Psoas muscle (tissue), 8 donors: ENCODE results near the gene ULK4. TPM values are rescaled to one million over a fixed set of nuclear protein-coding genes. Genes with fewer than 3 reads are reported as not detected.

Experiments
- ATAC-seq, 4 donors: fragments of 200-7000 bp; cut with Tn5 transposase; one replicate each; pipeline ENCODE4 v1.9.1; 2020; ENCODE audit warnings: moderate library complexity in 3 of 4, mild to moderate bottlenecking in 2 of 4
- DNase-seq, 2 donors: peaks; one replicate each; pipeline ENCODE4 v3.0.0-alpha.2; 2020
- H3K27ac ChIP-seq: fragments of 200-600 bp; one replicate; pipeline ENCODE4 v1.8.0; 2022
- H3K27me3 ChIP-seq, 3 donors: fragments of 200-600 bp in 1 of 3; one replicate each; pipeline versions ENCODE4 v1.6.1 to v1.8.0; 2013 to 2022; ENCODE audit warnings: low read length in 2 of 3, mild to moderate bottlenecking in 2 of 3, moderate library complexity in 1 of 3; ENCODE audit not compliant: insufficient read depth in 3 of 3
- H3K36me3 ChIP-seq, 2 donors: fragments of 200-600 bp in 1 of 2; one replicate each; pipeline versions ENCODE4 v1.6.1 to v1.8.0; 2013 to 2022; ENCODE audit warnings: low read depth in 1 of 2, mild to moderate bottlenecking in 1 of 2, moderate library complexity in 1 of 2; ENCODE audit not compliant: insufficient read depth in 1 of 2
- H3K4me1 ChIP-seq: fragments of 200-600 bp; one replicate; pipeline ENCODE4 v1.8.0; 2022
- H3K4me3 ChIP-seq: fragments of 200-600 bp; one replicate; pipeline ENCODE4 v1.8.0; 2022; ENCODE audit warnings: mild to moderate bottlenecking
- H3K9me3 ChIP-seq: fragments of 200-600 bp; one replicate; pipeline ENCODE4 v1.8.0; 2022
- WGBS, 3 donors: extraction: QIAGEN DNeasy Blood & Tissue Kit; methylation state at CpG; one replicate each; pipeline versions ENCODE4 v1.1.6 to v1.1.7; 2013; 5-methylcytosine and 5-hydroxymethylcytosine counted together
- intact Hi-C, 2 donors: fragments of 100-400 bp; cut with DNase I; formaldehyde crosslinking; loops; one replicate each; pipeline versions ENCODE4 v1.11.0 to v1.14.2; 2022
- polyA plus RNA-seq, 3 donors: library from polyadenylated mRNA; stranded (reverse); fragments of 200-250 nt; gene quantifications; one replicate each; pipeline ENCODE4 v1.2.3, GENCODE V29; 2013
- total RNA-seq, 4 donors: library from RNA; stranded (reverse); fragmentation: NEBNext Ultra II Directional in 2 of 4; extraction: Animal tissue kit (Norgen Biotek cat#: 25700) in 2 of 4; gene quantifications; one replicate each; pipeline versions ENCODE4 v1.2.1 to v1.2.4, GENCODE V29; 2021 to 2023
- TF ChIP-seq, protein P1 (sequence below): fragments of 200-600 bp; IDR thresholded peaks from one replicate; pipeline ENCODE4 v1.8.0; 2022; ENCODE audit warnings: antibody characterized with exemption
- donor health status: healthy with polysubstance abuse.
- donor health status: DM: no; HTN: no; CAD: no; lungs with moderate emphysema.
- donor health status: Bipolar disorder and iron deficiency.
- donor health status: healthy.
- donor health status: DM: yes; HTN: yes; CAD: no.
- donor health status: DM: no; HTN: no; CAD: no.
- donor health status: DM: no; HTN: no; CAD: no.
- donor health status: DM: yes; HTN: yes; CAD: no.

The ULK4 gene
- total and polyA plus RNA-seq, 7 donors: 0.61 to 3.2 (median 1.0) TPM

DNA sequence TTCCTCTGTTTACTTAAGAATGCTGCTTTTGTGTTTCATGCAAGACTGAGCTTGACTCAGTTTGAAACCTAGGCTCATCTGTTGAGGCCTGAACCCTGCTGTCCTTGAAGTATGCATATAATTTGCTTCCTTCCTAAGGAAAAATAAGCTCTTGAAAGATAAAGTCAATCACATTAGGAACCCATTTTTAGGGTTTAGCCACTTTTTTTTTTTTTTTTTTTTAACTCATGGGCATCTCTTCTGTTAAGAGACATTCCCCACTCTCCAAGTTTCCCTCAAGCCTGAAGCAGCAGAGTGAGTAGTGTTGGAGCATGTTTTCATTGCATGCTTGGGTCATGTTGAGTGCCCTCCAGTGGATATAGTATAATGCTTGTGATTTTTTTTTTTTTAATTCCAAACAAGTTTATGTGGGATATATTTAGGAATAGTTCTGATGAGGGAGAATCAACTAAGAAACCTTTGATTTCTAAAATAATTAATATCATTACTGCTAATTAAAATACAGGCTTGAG lies 759.0 kb downstream of the ULK4 start:
- Histone ChIP-seq H3K27ac (no peak overlapping the region), H3K27me3 (no peaks in the 10 kb centered on the region), H3K9me3 (no peaks in the 10 kb centered on the region), H3K36me3 (no peaks in the 10 kb centered on the region), H3K4me1 (peaks cover 70% of the 10 kb centered on the region), H3K4me3 (peak overlapping the region; percentile 97)
- no peak for DNase-seq
- TF ChIP-seq, protein P1, sequence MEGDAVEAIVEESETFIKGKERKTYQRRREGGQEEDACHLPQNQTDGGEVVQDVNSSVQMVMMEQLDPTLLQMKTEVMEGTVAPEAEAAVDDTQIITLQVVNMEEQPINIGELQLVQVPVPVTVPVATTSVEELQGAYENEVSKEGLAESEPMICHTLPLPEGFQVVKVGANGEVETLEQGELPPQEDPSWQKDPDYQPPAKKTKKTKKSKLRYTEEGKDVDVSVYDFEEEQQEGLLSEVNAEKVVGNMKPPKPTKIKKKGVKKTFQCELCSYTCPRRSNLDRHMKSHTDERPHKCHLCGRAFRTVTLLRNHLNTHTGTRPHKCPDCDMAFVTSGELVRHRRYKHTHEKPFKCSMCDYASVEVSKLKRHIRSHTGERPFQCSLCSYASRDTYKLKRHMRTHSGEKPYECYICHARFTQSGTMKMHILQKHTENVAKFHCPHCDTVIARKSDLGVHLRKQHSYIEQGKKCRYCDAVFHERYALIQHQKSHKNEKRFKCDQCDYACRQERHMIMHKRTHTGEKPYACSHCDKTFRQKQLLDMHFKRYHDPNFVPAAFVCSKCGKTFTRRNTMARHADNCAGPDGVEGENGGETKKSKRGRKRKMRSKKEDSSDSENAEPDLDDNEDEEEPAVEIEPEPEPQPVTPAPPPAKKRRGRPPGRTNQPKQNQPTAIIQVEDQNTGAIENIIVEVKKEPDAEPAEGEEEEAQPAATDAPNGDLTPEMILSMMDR: peak; percentile 34
- ATAC-seq: peak in 1 of 4 donors; percentile 32
- intact Hi-C loops: loop anchor here in 1 of 2 donors (5.0 to 10.0 kb wide), 4 partner anchors 228 to 878 kb away; no protein-coding TSS in a partner anchor

DNA sequence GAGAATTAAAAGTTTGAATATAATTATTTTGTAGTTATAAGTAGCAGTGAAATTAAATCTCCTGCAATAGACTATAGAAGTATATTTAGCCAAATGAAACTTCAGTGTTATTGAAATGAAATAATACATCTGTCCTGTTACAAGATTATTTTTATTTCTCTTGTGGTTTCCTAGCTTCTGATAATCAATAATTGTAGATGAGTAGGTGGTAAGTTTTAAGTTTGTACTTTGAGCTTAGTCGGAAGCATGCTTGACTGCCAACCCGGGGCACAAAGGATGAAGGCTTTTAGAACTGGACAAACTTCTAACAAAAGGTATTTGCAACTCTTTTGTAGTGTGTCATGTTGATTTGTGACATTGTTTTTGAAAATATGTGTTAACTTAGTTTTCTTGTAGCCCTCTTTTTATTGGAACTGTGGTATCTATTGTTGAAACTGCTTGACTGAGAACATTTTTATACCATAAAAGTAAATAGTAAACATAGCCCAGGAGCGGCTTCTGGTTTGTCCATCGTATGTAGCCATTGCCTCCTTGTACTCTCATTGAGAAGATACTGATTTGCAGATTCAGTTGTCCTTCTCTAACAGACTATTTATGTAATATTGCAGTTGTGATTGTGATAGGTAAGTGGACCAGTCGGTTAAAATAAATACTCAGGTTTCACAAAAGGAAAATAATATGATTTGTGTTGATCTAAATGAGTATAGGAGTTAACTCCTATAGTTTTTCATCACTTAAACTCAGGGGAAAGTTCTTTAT lies 759.6 kb downstream of the ULK4 start:
- DNase-seq: no peak
- intact Hi-C loops: loop anchor here in 1 of 2 donors (5.0 to 10.0 kb wide), 4 partner anchors 227 to 877 kb away; no protein-coding TSS in a partner anchor
- ATAC-seq: no peak
- H3K4me1 ChIP-seq: peaks cover 63% of the 10 kb centered on the region
- H3K27ac ChIP-seq: no peak overlapping the region
- 30 to 37% (median 30%) methylated on average over 5 of the region's 5 CpGs for WGBS, 3 donors
- no peaks in the 10 kb centered on the region for H3K36me3 ChIP-seq
- TF ChIP-seq, protein P1: no peak
- H3K4me3 ChIP-seq: peak overlapping the region; percentile 97
- no peaks in the 10 kb centered on the region for H3K27me3 ChIP-seq
- no peaks in the 10 kb centered on the region for H3K9me3 ChIP-seq

DNA sequence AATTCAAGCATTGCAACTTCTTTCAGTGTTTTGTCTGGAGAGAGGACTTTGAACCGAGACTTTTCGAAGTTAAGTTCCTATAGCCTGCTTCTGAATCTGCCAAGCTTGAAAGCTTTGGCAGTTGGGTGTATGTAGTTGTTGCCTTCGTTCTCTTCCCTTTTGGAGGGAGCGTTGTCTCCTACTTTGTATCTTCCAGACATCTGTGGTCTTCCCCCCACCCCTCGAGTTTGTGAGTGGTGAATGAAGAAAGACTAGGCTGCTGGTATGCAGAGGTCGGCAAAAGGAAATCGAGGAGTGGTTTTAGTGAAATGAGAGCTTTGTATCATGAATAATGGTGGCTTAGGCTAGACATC lies 761.3 kb downstream of the ULK4 start:
- Histone ChIP-seq H3K27ac (peak overlapping the region; percentile 98), H3K4me1 (peaks cover 47% of the 10 kb centered on the region), H3K9me3 (no peaks in the 10 kb centered on the region), H3K36me3 (no peaks in the 10 kb centered on the region), H3K4me3 (peak overlapping the region; percentile 97), H3K27me3 (no peaks in the 10 kb centered on the region)
- WGBS, 3 donors: 0 to 3% (median 1%) methylated on average over 7 of the region's 7 CpGs
- intact Hi-C loops: loop anchor here in 1 of 2 donors (5.0 to 10.0 kb wide), 4 partner anchors 226 to 876 kb away; no protein-coding TSS in a partner anchor
- ATAC-seq (no peak), DNase-seq (no peak)
- TF ChIP-seq, protein P1: no peak

DNA sequence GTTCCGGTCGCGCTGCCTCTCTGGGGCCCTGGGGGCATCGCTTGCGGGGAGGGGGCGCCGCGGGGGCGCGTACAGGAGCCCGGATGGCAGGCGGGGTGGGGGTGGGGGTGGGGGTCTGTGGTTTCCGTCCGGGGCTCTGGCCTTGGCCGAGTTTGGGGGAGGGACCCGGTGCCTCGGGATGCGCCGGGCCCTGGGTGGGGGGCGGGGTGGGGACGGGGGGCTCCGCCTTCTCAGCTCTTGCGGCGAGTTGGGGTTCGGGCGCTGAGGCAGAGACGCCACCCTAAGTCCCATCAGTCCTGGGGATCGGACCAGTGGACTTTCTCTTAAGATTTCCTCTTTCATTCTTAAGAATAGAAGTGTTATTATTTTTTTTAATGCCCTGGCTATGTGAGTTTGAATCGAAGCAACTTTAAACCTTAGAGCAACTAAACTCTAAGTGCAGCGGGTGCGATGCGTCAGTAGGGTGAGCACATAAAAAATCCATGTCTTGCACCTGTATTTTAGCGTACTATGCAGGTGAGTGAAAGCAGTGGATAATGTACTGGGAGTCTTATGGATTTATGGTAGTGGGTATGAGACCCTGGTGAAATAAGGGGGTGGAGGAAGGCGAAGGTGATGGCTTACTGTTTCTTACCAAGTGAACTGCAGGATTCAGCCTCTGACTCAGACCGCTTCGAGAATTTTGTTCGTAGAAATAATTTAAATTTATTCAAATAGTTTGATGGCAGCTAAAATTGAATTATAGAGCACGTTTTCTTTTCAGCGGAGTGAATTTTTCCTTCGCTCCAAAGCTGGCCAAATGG lies 761.8 kb downstream of the ULK4 start:
- Histone ChIP-seq H3K4me1 (peaks cover 42% of the 10 kb centered on the region), H3K36me3 (no peaks in the 10 kb centered on the region), H3K4me3 (peak overlapping the region; percentile 97), H3K27ac (peak overlapping the region; percentile 98), H3K9me3 (no peaks in the 10 kb centered on the region), H3K27me3 (no peaks in the 10 kb centered on the region)
- no peak for DNase-seq
- ATAC-seq: peak; percentile 2 to 13 (median 11)
- TF ChIP-seq, protein P1: no peak
- WGBS, 3 donors: 1 to 2% (median 1%) methylated on average over 20 to 40 of the region's 40 CpGs
- intact Hi-C loops: loop anchor here in 1 of 2 donors (5.0 to 10.0 kb wide), 5 partner anchors 225 to 875 kb away; no protein-coding TSS in a partner anchor
